Stomach smooth muscle (tissue), 2 donors: ENCODE measurements around the gene COX20.

Experiments used
- H3K27ac ChIP-seq: one replicate; pipeline ENCODE4 v1.7.0; 2013; ENCODE audit warnings: mild to moderate bottlenecking, low read length, inconsistent platforms
- H3K27me3 ChIP-seq, 2 donors: one replicate each; pipeline ENCODE4 v1.7.0; 2013; ENCODE audit warnings: low read length in 2 of 2; ENCODE audit not compliant: insufficient read depth in 2 of 2, control insufficient read depth in 1 of 2
- H3K36me3 ChIP-seq, 2 donors: one replicate each; pipeline ENCODE4 v1.7.0; 2013; ENCODE audit warnings: low read length in 2 of 2; ENCODE audit not compliant: control insufficient read depth in 2 of 2, insufficient read depth in 2 of 2
- H3K4me1 ChIP-seq: one replicate; pipeline ENCODE4 v1.7.0; 2013; ENCODE audit warnings: low read length; ENCODE audit not compliant: control insufficient read depth, insufficient read depth
- H3K4me3 ChIP-seq, 2 donors: one replicate each; pipeline ENCODE4 v1.7.0; 2013; ENCODE audit warnings: low read length in 2 of 2
- H3K9ac ChIP-seq, 2 donors: one replicate each; pipeline ENCODE4 v1.7.0; 2013; ENCODE audit warnings: low read length in 2 of 2, mild to moderate bottlenecking in 1 of 2
- H3K9me3 ChIP-seq, 2 donors: one replicate each; pipeline ENCODE4 v1.7.0; 2013; ENCODE audit warnings: low read length in 2 of 2; ENCODE audit not compliant: control insufficient read depth in 2 of 2
- donor health status: healthy.
- donor health status: Pancreatic carcinoma.

The COX20 gene

DNA sequence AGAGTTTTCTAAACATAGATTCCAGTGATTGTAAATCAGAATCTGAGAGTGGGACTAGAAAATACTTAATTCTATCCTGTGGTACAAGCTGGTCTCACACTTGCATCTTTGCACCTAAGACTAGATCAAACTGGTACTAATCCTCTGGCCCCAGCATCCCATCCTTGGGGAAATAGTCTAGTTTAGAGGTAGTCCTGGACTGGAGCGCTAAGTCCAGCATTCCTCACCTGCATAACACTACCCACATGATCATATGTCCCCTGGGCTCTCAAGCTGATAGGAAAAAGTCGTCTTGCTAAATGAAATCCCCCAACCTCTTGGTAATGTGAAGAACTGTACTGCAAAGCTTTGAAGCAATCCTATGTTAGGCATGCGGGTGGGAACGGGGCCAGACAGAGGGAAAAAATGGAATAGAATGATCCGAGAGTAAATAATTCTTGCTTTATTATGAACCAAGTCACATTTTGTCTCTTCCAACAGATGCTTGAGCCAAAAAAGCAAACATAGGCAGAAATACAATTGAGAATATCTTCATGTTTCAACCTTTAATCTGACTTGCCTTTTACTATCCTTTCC, 4.8 kb downstream of the COX20 start:
- H3K4me3 ChIP-seq = peak overlapping the region in 1 of 2 donors; percentile 44
- H3K4me1 ChIP-seq = peaks cover 20% of the 10 kb centered on the region
- no peaks in the 10 kb centered on the region for H3K9me3 ChIP-seq
- no peaks in the 10 kb centered on the region for H3K27me3 ChIP-seq
- H3K27ac ChIP-seq = no peak overlapping the region
- H3K36me3 ChIP-seq = peaks cover 10 to 22% of the 10 kb centered on the region in 2 donors
- H3K9ac ChIP-seq = no peak overlapping the region

- peaks cover 20% of the 10 kb centered on the region for H3K4me1 ChIP-seq
- H3K9ac ChIP-seq = peak overlapping the region in 1 of 2 donors; percentile 2
- no peak overlapping the region for H3K4me3 ChIP-seq
- no peaks in the 10 kb centered on the region for H3K9me3 ChIP-seq
- H3K27ac ChIP-seq = no peak overlapping the region
- no peaks in the 10 kb centered on the region for H3K27me3 ChIP-seq
- H3K36me3 ChIP-seq = peaks cover 15 to 29% of the 10 kb centered on the region in 2 donors
Observed at GRCh38 chr1:244841273-244841927, 5.9 kb downstream of the COX20 start.

GRCh38 chr1:244843148-244843978, 7.9 kb downstream of the COX20 start:
- Histone ChIP-seq H3K27me3 (no peaks in the 10 kb centered on the region), H3K4me3 (no peak overlapping the region), H3K9me3 (no peaks in the 10 kb centered on the region), H3K36me3 (peaks cover 20 to 37% of the 10 kb centered on the region in 2 donors), H3K27ac (no peak overlapping the region), H3K9ac (no peak overlapping the region), H3K4me1 (peaks cover 12% of the 10 kb centered on the region)

- H3K4me3 ChIP-seq = no peak overlapping the region
- H3K27ac ChIP-seq = no peak overlapping the region
- peaks cover 12% of the 10 kb centered on the region for H3K4me1 ChIP-seq
- peaks cover 20 to 47% of the 10 kb centered on the region in 2 donors for H3K36me3 ChIP-seq
- no peaks in the 10 kb centered on the region for H3K9me3 ChIP-seq
- no peaks in the 10 kb centered on the region for H3K27me3 ChIP-seq
- H3K9ac ChIP-seq = no peak overlapping the region
Observed at GRCh38 chr1:244844155-244845121, 9.0 kb downstream of the COX20 start.

- Histone ChIP-seq H3K4me3 (no peak overlapping the region), H3K36me3 (peaks cover 17 to 51% of the 10 kb centered on the region in 2 donors), H3K9ac (no peak overlapping the region), H3K27me3 (no peaks in the 10 kb centered on the region), H3K27ac (no peak overlapping the region), H3K4me1 (peaks cover 1% of the 10 kb centered on the region), H3K9me3 (no peaks in the 10 kb centered on the region)
Observed at GRCh38 chr1:244846653-244847052, 11.2 kb downstream of the COX20 start.

DNA sequence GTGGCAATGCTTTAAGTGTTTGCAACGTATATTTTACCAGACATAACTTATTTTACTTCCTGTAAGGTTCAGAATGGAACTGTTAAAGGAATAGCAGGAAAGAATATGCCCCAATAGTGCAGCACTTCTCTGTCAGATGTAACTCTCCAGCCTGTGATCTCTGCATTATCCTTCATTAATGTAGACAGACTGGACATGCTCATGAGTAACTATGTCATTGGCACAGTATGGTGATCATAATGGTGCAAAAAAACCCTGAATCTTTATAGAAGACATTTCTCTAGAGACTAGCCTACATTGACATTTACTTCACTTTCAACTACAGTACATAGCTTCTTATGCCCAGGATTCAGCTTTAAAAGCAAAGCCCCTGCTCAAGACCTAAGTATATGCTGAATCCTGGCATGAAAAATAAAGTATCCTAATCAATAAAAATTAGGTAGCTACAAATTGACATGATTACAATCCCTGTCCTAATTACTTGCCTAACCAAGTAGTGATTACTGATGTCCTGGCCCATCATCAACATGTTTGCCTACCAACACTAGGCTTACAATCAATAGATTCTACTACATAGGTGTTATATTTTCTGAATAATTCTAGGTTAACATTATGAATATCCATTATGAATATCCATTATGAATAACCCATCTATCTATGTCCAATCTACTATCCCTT, 13.9 kb downstream of the COX20 start:
- no peaks in the 10 kb centered on the region for H3K9me3 ChIP-seq
- no peaks in the 10 kb centered on the region for H3K4me1 ChIP-seq
- H3K4me3 ChIP-seq = no peak overlapping the region
- no peaks in the 10 kb centered on the region for H3K27me3 ChIP-seq
- no peak overlapping the region for H3K27ac ChIP-seq
- H3K9ac ChIP-seq = no peak overlapping the region
- H3K36me3 ChIP-seq = peaks cover 19 to 43% of the 10 kb centered on the region in 2 donors

- Histone ChIP-seq H3K36me3 (peaks cover 22 to 49% of the 10 kb centered on the region in 2 donors), H3K9me3 (no peaks in the 10 kb centered on the region), H3K9ac (no peak overlapping the region), H3K4me3 (no peak overlapping the region), H3K27me3 (no peaks in the 10 kb centered on the region), H3K27ac (no peak overlapping the region), H3K4me1 (no peaks in the 10 kb centered on the region)
Observed at GRCh38 chr1:244850099-244850852, 14.8 kb downstream of the COX20 start.

DNA sequence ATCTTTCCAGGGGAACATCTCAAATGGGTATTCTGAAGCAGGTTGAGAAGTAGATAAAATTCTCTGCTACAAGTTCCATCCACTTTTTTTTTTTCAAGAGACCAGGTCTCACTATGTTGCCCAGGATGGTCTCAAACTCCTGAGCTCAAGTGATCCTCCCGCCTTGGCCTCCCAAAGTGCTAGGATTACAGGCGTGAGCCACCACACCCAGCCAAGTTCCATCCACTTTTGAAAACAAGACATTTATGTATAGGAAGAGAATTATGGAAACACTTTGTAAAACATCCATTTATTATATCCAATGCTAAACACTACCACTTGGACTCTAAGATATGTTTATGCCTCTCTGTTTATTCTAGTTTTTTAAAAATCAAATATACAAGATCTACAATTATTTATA, 15.4 kb downstream of the COX20 start:
- H3K4me1 ChIP-seq = no peaks in the 10 kb centered on the region
- H3K9ac ChIP-seq = no peak overlapping the region
- no peaks in the 10 kb centered on the region for H3K27me3 ChIP-seq
- H3K36me3 ChIP-seq = peaks cover 26 to 53% of the 10 kb centered on the region in 2 donors
- no peak overlapping the region for H3K4me3 ChIP-seq
- H3K9me3 ChIP-seq = no peaks in the 10 kb centered on the region
- H3K27ac ChIP-seq = no peak overlapping the region

DNA sequence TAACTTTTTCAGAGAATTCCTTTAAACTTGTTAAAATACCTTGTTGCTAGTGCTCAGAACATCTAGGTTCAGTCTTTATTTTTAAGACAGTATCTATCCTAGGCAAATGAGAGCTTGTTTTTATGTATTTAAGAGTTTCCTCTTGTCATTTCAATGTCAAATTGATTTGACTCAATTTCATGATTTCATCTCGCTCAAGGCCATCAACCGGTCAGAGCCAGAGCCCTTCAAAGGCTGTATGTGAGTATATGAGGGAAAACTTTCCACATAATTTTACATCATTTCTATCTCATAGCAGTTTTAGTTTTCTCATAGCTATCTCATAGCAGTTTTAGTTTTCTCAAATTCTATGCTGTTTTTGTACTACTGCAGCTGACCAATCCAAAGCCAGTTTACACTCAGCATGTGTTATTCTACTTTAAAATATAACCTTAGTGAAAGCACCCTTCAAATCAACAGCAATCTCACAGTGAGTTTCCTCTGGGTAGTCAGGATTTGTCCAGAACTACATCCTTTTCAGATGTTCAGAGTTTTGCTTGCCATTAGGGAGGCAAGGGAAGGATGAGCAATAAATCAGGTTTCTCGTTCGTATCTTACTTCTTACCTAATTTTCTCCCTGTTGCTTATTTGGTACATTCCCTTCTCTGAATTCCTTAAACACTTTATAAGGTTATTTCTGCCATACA, 16.2 kb downstream of the COX20 start:
- Histone ChIP-seq H3K4me3 (no peak overlapping the region), H3K9me3 (no peaks in the 10 kb centered on the region), H3K36me3 (peaks cover 24 to 53% of the 10 kb centered on the region in 2 donors), H3K27ac (no peak overlapping the region), H3K4me1 (no peaks in the 10 kb centered on the region), H3K27me3 (no peaks in the 10 kb centered on the region), H3K9ac (no peak overlapping the region)
